GM19468 (cell line): ENCODE measurements around the gene LGALS7B.
A peak's percentile ranks its signal among the peaks of the same experiment; 100 is the strongest.
"Not testable (repeated sequence)": the region's sequence is repeated elsewhere in the genome, so short reads cannot be mapped to it uniquely, and the experiment has no call there.

ENCODE experiments used
- ATAC-seq: cut with Tn5 transposase; IDR thresholded peaks from one replicate; pipeline ENCODE4 v1.9.1; 2021; ENCODE audit warnings: mild to moderate bottlenecking, moderate library complexity, moderate number of reproducible peaks; ENCODE audit not compliant: unreplicated experiment; ENCODE audit errors: extremely low read depth

Gene LGALS7B

GRCh38 chr19:38769635-38770211 is 19.3 kb upstream of the LGALS7B start:
- ATAC-seq = peak; percentile 25

- not testable (repeated sequence) for ATAC-seq
These were observed 18.6 kb upstream of the LGALS7B start for GRCh38 chr19:38770228-38770948.

- ATAC-seq = not testable (repeated sequence)
These were observed 18.1 kb upstream of the LGALS7B start for GRCh38 chr19:38770949-38771275.

GRCh38 chr19:38771569-38771968 is 17.4 kb upstream of the LGALS7B start:
- ATAC-seq = not testable (repeated sequence)

GRCh38 chr19:38773469-38774177 is 15.4 kb upstream of the LGALS7B start, which contains the start of gene LGALS7:
TSS of gene LGALS7 (minus strand) at chr19:38773517. CDS start at chr19:38773492, 25 bp downstream.
- no peak for ATAC-seq

GRCh38 chr19:38774181-38774950 is 14.6 kb upstream of the LGALS7B start:
- ATAC-seq = no peak

GRCh38 chr19:38778733-38779132 is 10.3 kb upstream of the LGALS7B start:
- no peak for ATAC-seq

- no peak for ATAC-seq
These were observed 8.6 kb upstream of the LGALS7B start for GRCh38 chr19:38780443-38780842.

- ATAC-seq = no peak
These were observed 7.9 kb upstream of the LGALS7B start for GRCh38 chr19:38781058-38781457.

- not testable (repeated sequence) for ATAC-seq
These were observed 6.8 kb upstream of the LGALS7B start for GRCh38 chr19:38782212-38782611.

- ATAC-seq = no peak
These were observed 4.8 kb upstream of the LGALS7B start for GRCh38 chr19:38784224-38784623.

- no peak for ATAC-seq
These were observed 3.8 kb upstream of the LGALS7B start for GRCh38 chr19:38785187-38785699.

GRCh38 chr19:38786061-38786460 is 2.9 kb upstream of the LGALS7B start:
- not testable (repeated sequence) for ATAC-seq

- no peak for ATAC-seq
These were observed 2.3 kb upstream of the LGALS7B start for GRCh38 chr19:38786572-38787265.

- ATAC-seq = not testable (repeated sequence)
These were observed 1.8 kb downstream of the LGALS7B start for GRCh38 chr19:38790507-38791403.

- not testable (repeated sequence) for ATAC-seq
These were observed 2.6 kb downstream of the LGALS7B start for GRCh38 chr19:38791451-38792064.

GRCh38 chr19:38792250-38793111 is 3.5 kb downstream of the LGALS7B start:
- no peak for ATAC-seq
